Panc1 (cell line): ENCODE results near the gene VPREB1. TPM values are rescaled to one million over a fixed set of nuclear protein-coding genes. Genes with fewer than 3 reads are reported as not detected.

Experiments used
- ATAC-seq: fragments of 200-7000 bp; cut with Tn5 transposase; 2 replicates; pipeline ENCODE4 v1.9.1; 2020; ENCODE audit warnings: mild to moderate bottlenecking, moderate library complexity
- BruUV-seq: library from RNA; stranded (reverse); fragments of 400-500 nt; replicated peaks from 2 replicates; lab custom pipeline; 2021; lab: Mats Ljungman, UMichigan
- CTCF ChIA-PET: fragments of 300-600 bp; sonication (Branson Sonifier 250); formaldehyde crosslinking; loops from one replicate; lab custom pipeline; 2022; ENCODE audit warnings: antibody characterized with exemption; lab: Charles Lee
- POLR2A ChIA-PET: fragments of 300-600 bp; sonication (Branson Sonifier 250); formaldehyde crosslinking; loops from one replicate; lab custom pipeline; 2022; ENCODE audit warnings: antibody characterized with exemption; lab: Charles Lee
- DNase-seq: peaks from one replicate; pipeline ENCODE4 v3.0.0-alpha.2; 2010; ENCODE audit warnings: low read depth, low spot score
- H3K27ac ChIP-seq: 2 replicates; pipeline ENCODE4 v1.5.1; 2011; ENCODE audit warnings: mild to moderate bottlenecking, low read length, inconsistent platforms
- H3K27me3 ChIP-seq: fragments of 200-500 bp; sonication (Bioruptor generic); 2 replicates; pipeline ENCODE4 v1.6.0; 2014; ENCODE audit warnings: low read length, inconsistent platforms; ENCODE audit not compliant: control insufficient read depth, insufficient read depth
- H3K36me3 ChIP-seq: fragments of 200-500 bp; sonication (Bioruptor generic); 2 replicates; pipeline ENCODE4 v1.5.1; 2014; ENCODE audit warnings: inconsistent platforms, mild to moderate bottlenecking, low read length, moderate library complexity; ENCODE audit not compliant: control insufficient read depth, insufficient read depth
- H3K4me1 ChIP-seq: 2 replicates; pipeline ENCODE4 v1.5.1; 2011; ENCODE audit warnings: inconsistent platforms, mild to moderate bottlenecking, low read length, moderate library complexity; ENCODE audit not compliant: control insufficient read depth, insufficient read depth
- H3K4me3 ChIP-seq, 2 experiments: 2 replicates each; pipeline ENCODE4 v1.5.1; 2011 to 2012; ENCODE audit warnings: low read depth in 2 of 2, low read length in 2 of 2, mild to moderate bottlenecking in 2 of 2, inconsistent platforms in 1 of 2, moderate library complexity in 1 of 2
- H3K9me3 ChIP-seq: fragments of 200-500 bp; sonication (Bioruptor generic); 2 replicates; pipeline ENCODE4 v1.5.1; 2014; ENCODE audit warnings: low read depth, mild to moderate bottlenecking, inconsistent platforms, low read length, moderate library complexity; ENCODE audit not compliant: control insufficient read depth, insufficient read depth
- CTCF ChIP-seq: fragments of 450-650 bp; IDR thresholded peaks from 2 replicates; pipeline ENCODE4 v1.5.1; 2017; ENCODE audit warnings: mild to moderate bottlenecking
- POLR2AphosphoS5 ChIP-seq: IDR thresholded peaks from 2 replicates; pipeline ENCODE4 v1.6.1; 2012; ENCODE audit warnings: mild to moderate bottlenecking, low read depth, low read length, moderate library complexity
- REST ChIP-seq, 2 experiments: IDR thresholded peaks; 2 replicates each; pipeline ENCODE4 v1.6.1; 2011 to 2012; ENCODE audit warnings: low read depth in 2 of 2, control low read depth in 1 of 2, low read length in 1 of 2, mild to moderate bottlenecking in 1 of 2, moderate library complexity in 1 of 2; ENCODE audit not compliant: insufficient read depth in 1 of 2
- SIN3A ChIP-seq: IDR thresholded peaks from 2 replicates; pipeline ENCODE4 v1.6.1; 2012; ENCODE audit warnings: low read depth, mild to moderate bottlenecking, low read length, moderate library complexity, borderline replicate concordance; ENCODE audit not compliant: insufficient read depth
- TCF7L2 ChIP-seq: IDR thresholded peaks from 2 replicates; pipeline ENCODE4 v1.6.1; 2011; ENCODE audit warnings: mild to moderate bottlenecking, low read depth, low read length, inconsistent platforms
- in situ Hi-C: cut with HindIII; loops from 2 replicates; pipeline ENCODE4 v1.10.0; 2016; ENCODE audit warnings: low sequenced_read_pairs, low pct_unique_long_range_greater_than_20kb
- intact Hi-C: fragments of 100-400 bp; cut with micrococcal nuclease; formaldehyde crosslinking; loops from one replicate; pipeline ENCODE4 v1.10.0; 2022; ENCODE audit not compliant: unreplicated experiment
- total RNA-seq: library from RNA; stranded (reverse); gene quantifications from one replicate; pipeline ENCODE4 v1.2.1, GENCODE V29; 2021; ENCODE audit not compliant: unreplicated experiment

VPREB1 gene
- total RNA-seq, 1 experiment from 2014 or later, result not detected

- CTCF ChIA-PET, result no interaction called here
Measured at GRCh38 chr22:22245256-22245909, 797 bp downstream of the VPREB1 start.

GRCh38 chr22:22245935-22246525 lies 1.4 kb downstream of the VPREB1 start:
- BruUV-seq, result no TSS peak
- in situ Hi-C loops, result no loop called here
- intact Hi-C loops, result loop anchor here (10.0 kb wide), 1 partner anchor 61 kb away; no protein-coding TSS in a partner anchor
- CTCF ChIA-PET, result no interaction called here
- Histone ChIP-seq H3K9me3 (no peaks in the 10 kb centered on the region), H3K36me3 (no peaks in the 10 kb centered on the region), H3K4me1 (no peaks in the 10 kb centered on the region), H3K27me3 (no peaks in the 10 kb centered on the region), H3K4me3 (no peak overlapping the region), H3K27ac (no peak overlapping the region)
- no peak for DNase-seq
- POLR2A ChIA-PET, result no interaction called here
- ATAC-seq, result no peak
- TF ChIP-seq CTCF, result no peak
- TF ChIP-seq TCF7L2, result no peak
- TF ChIP-seq REST (IDR thresholded peaks at IDR 0.05; ENCODE audit: insufficient read depth in 1 of 2, low read depth in 2 of 2, low read length in 1 of 2), result no peak
- TF ChIP-seq POLR2AphosphoS5, result no peak

More at GRCh38 chr22:22245256-22245909, 797 bp downstream of the VPREB1 start:
- BruUV-seq, result no TSS peak
- in situ Hi-C loops, result no loop called here
- Histone ChIP-seq H3K4me1 (no peaks in the 10 kb centered on the region), H3K27me3 (no peaks in the 10 kb centered on the region), H3K27ac (no peak overlapping the region), H3K4me3 (no peak overlapping the region), H3K36me3 (no peaks in the 10 kb centered on the region), H3K9me3 (no peaks in the 10 kb centered on the region)
- no peak for TF ChIP-seq REST (IDR thresholded peaks at IDR 0.05; ENCODE audit: insufficient read depth in 1 of 2, low read depth in 2 of 2, low read length in 1 of 2)
- TF ChIP-seq SIN3A, result no peak
- TF ChIP-seq POLR2AphosphoS5, result no peak
- no peak for TF ChIP-seq CTCF
- TF ChIP-seq TCF7L2, result no peak
- POLR2A ChIA-PET, result no interaction called here
- intact Hi-C loops, result loop anchor here (10.0 kb wide), 1 partner anchor 61 kb away; no protein-coding TSS in a partner anchor
- no peak for DNase-seq
- ATAC-seq, result no peak
